Left ventricle myocardium inferior (tissue), 1 donor: ENCODE measurements around the gene DEFB116. TPM values are rescaled to one million over a fixed set of nuclear protein-coding genes. Genes with fewer than 3 reads are reported as not detected.
"Not testable (repeated sequence)": the region's sequence is repeated elsewhere in the genome, so short reads cannot be mapped to it uniquely, and the experiment has no call there.

Experiments
- DNase-seq: peaks from one replicate; pipeline ENCODE4 v3.0.0-alpha.2; 2020
- H3K27ac ChIP-seq: fragments of 200-600 bp; replicated peaks from 2 replicates; pipeline ENCODE4 v1.8.0; 2021
- H3K27me3 ChIP-seq: fragments of 200-600 bp; 2 replicates; pipeline ENCODE4 v1.8.0; 2021; ENCODE audit warnings: low read depth
- H3K36me3 ChIP-seq: fragments of 200-600 bp; 2 replicates; pipeline ENCODE4 v1.8.0; 2021
- H3K4me1 ChIP-seq: fragments of 200-600 bp; 2 replicates; pipeline ENCODE4 v1.8.0; 2021
- H3K4me3 ChIP-seq: fragments of 200-600 bp; 2 replicates; pipeline ENCODE4 v1.8.0; 2021; ENCODE audit warnings: mild to moderate bottlenecking, moderate library complexity
- H3K9me3 ChIP-seq: fragments of 200-600 bp; replicated peaks from 2 replicates; pipeline ENCODE4 v1.8.0; 2021
- intact Hi-C: fragments of 100-400 bp; cut with micrococcal nuclease; formaldehyde crosslinking; loops from one replicate; pipeline ENCODE4 v1.11.0; 2022
- long read RNA-seq: library from polyadenylated mRNA; unstranded; transcript quantifications from one replicate; pipeline ENCODE4 v2.0.0, GENCODE V29; 2021
- total RNA-seq: library from RNA; stranded (reverse); fragmentation: NEBNext Ultra II Directional; extraction: Animal tissue kit (Norgen Biotek cat#: 25700); gene quantifications from one replicate; pipeline ENCODE4 v1.2.1, GENCODE V29; 2021
- TF ChIP-seq, protein P1 (sequence below): fragments of 200-600 bp; IDR thresholded peaks from 2 replicates; pipeline ENCODE4 v1.8.0; 2021; ENCODE audit warnings: antibody characterized with exemption, mild to moderate bottlenecking, borderline replicate concordance
- donor health status: DM: no; HTN: yes; CAD: no; lungs with severe emphysema.

DEFB116 gene
- not detected for total RNA-seq
- long read RNA-seq: 0 reads

- peaks cover 14% of the 10 kb centered on the region for H3K9me3 ChIP-seq
- intact Hi-C loops: no loop called here
- no peak for DNase-seq
- no peak within 1 kb of the TSS for H3K27ac ChIP-seq
- H3K27me3 ChIP-seq: no peaks in the 10 kb centered on the region
- H3K36me3 ChIP-seq: no peaks in the 10 kb centered on the region
- no peak within 1 kb of the TSS for H3K4me3 ChIP-seq
- TF ChIP-seq, protein P1, sequence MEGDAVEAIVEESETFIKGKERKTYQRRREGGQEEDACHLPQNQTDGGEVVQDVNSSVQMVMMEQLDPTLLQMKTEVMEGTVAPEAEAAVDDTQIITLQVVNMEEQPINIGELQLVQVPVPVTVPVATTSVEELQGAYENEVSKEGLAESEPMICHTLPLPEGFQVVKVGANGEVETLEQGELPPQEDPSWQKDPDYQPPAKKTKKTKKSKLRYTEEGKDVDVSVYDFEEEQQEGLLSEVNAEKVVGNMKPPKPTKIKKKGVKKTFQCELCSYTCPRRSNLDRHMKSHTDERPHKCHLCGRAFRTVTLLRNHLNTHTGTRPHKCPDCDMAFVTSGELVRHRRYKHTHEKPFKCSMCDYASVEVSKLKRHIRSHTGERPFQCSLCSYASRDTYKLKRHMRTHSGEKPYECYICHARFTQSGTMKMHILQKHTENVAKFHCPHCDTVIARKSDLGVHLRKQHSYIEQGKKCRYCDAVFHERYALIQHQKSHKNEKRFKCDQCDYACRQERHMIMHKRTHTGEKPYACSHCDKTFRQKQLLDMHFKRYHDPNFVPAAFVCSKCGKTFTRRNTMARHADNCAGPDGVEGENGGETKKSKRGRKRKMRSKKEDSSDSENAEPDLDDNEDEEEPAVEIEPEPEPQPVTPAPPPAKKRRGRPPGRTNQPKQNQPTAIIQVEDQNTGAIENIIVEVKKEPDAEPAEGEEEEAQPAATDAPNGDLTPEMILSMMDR: no peak
- H3K4me1 ChIP-seq: no peaks in the 10 kb centered on the region
Measured at GRCh38 chr20:31308535-31309162, at the start of gene DEFB116. DEFB116 (minus strand) TSS chr20:31308585; CDS start chr20:31308585, 0 bp downstream.

DNA sequence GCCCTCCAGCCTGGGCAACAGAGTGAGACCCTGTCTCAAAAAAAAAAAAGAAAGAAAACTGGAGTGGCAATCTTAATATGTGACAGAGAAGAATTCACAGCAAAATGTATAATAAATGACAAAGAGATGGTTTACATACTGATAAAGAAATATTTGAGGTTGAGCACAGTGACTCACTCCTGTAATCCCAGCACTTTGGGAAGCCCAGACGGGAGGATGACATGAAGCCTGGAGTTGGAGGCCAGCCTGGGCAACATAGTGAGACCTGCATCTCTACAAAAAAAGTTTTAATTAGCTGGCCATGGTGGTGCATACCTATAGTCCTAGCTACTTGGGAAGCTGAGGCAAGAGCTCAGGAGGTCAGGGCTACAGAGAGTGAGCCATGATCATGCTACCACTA lies 47.6 kb upstream of the DEFB116 start:
- peaks cover 23% of the 10 kb centered on the region for H3K9me3 ChIP-seq
- no peak for DNase-seq
- no peaks in the 10 kb centered on the region for H3K36me3 ChIP-seq
- no peak overlapping the region for H3K27ac ChIP-seq
- H3K4me3 ChIP-seq: no peak overlapping the region
- intact Hi-C loops: no loop called here
- TF ChIP-seq, protein P1: no peak
- peaks cover 12% of the 10 kb centered on the region for H3K27me3 ChIP-seq
- no peaks in the 10 kb centered on the region for H3K4me1 ChIP-seq

- TF ChIP-seq, protein P1: no peak
- no peak overlapping the region for H3K27ac ChIP-seq
- intact Hi-C loops: no loop called here
Measured at GRCh38 chr20:31341470-31341869, 33.1 kb upstream of the DEFB116 start.

DNA sequence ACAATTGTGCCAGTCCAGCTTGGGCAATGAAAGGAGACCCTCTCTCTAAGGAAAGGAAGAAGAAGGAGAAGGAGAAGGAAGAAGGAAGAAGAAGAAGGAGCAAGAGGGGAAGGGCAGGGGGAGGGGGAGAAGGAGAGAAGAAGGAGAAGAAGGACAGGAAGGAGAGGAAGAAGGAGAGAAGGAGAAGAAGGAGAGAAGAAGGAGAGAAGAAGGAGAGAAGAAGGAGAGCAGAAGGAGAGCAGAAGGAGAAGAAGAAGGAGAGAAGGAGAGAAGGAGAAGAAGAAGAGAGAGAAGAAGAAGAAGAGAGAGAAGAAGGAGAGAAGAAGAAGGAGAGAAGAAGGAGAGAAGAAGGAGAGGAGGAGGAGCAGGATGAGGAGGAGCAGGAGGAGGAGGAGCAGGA lies 22.5 kb upstream of the DEFB116 start:
- peaks cover 5% of the 10 kb centered on the region for H3K27me3 ChIP-seq
- H3K4me1 ChIP-seq: no peaks in the 10 kb centered on the region
- intact Hi-C loops: no loop called here
- TF ChIP-seq, protein P1: no peak
- no peak overlapping the region for H3K4me3 ChIP-seq
- peaks cover 36% of the 10 kb centered on the region for H3K9me3 ChIP-seq
- no peaks in the 10 kb centered on the region for H3K36me3 ChIP-seq
- no peak for DNase-seq
- H3K27ac ChIP-seq: no peak overlapping the region

More at GRCh38 chr20:31341470-31341869, 33.1 kb upstream of the DEFB116 start:
- no peaks in the 10 kb centered on the region for H3K9me3 ChIP-seq
- no peaks in the 10 kb centered on the region for H3K4me1 ChIP-seq
- DNase-seq: no peak
- no peaks in the 10 kb centered on the region for H3K36me3 ChIP-seq
- no peaks in the 10 kb centered on the region for H3K27me3 ChIP-seq
- H3K4me3 ChIP-seq: no peak overlapping the region

DNA sequence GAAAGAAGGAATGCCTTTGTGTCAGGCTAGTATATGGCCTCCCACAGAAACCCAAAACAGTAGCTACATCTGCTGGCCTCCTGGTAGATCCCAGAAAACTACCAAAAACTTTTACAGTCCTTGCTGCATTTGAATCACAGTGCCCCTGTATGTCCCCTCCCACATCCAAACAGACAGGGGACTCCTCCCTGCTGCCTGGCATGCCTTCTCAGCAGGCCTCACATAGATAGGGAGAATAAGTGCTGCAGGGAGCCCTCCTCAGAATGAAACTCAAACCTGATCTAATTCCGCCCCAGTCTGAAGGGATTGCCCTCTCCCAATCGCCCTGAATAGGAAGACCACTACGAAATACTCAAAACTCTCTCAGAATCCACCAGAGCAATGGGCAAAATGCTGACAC lies 14.1 kb upstream of the DEFB116 start:
- DNase-seq: no peak
- H3K27me3 ChIP-seq: no peaks in the 10 kb centered on the region
- no peak overlapping the region for H3K4me3 ChIP-seq
- TF ChIP-seq, protein P1: no peak
- H3K9me3 ChIP-seq: peaks cover 56% of the 10 kb centered on the region
- H3K4me1 ChIP-seq: no peaks in the 10 kb centered on the region
- no peak overlapping the region for H3K27ac ChIP-seq
- no peaks in the 10 kb centered on the region for H3K36me3 ChIP-seq
- intact Hi-C loops: no loop called here

- H3K4me3 ChIP-seq, H3K27me3 ChIP-seq, H3K36me3 ChIP-seq, intact Hi-C loops, DNase-seq, H3K4me1 ChIP-seq, H3K27ac ChIP-seq: not testable (repeated sequence)
- H3K9me3 ChIP-seq: peaks cover 29% of the 10 kb centered on the region
Measured at GRCh38 chr20:31284964-31285363, 23.4 kb downstream of the DEFB116 start.
